AG04449 (cell line): ENCODE measurements around the gene NUP133.

Experiments
- CTCF ChIA-PET: fragments of 350-600 bp; formaldehyde crosslinking; extraction: SDS; loops from one replicate; lab custom pipeline; 2021; ENCODE audit warnings: antibody characterized with exemption; lab: Yijun Ruan, JAX
- POLR2A ChIA-PET: fragments of 400-600, 350-600 bp; formaldehyde crosslinking; extraction: SDS; loops from one replicate; lab custom pipeline; 2020; ENCODE audit warnings: antibody characterized with exemption, inconsistent platforms; lab: Yijun Ruan, JAX
- DNase-seq: peaks from one replicate; pipeline ENCODE4 v3.0.0-alpha.2; 2010; ENCODE audit warnings: low read depth, low spot score
- H3K4me3 ChIP-seq: 2 replicates; pipeline ENCODE4 v1.5.1; 2011; ENCODE audit warnings: low read depth, mild to moderate bottlenecking, control low read depth, low read length
- TF ChIP-seq, protein P1 (sequence below): IDR thresholded peaks from one replicate; pipeline ENCODE4 v1.5.1; 2011; ENCODE audit warnings: mild to moderate bottlenecking, moderate library complexity, low read length, control low read depth, inconsistent platforms; ENCODE audit not compliant: insufficient read depth; ENCODE audit errors: missing control alignments

The NUP133 gene

DNA sequence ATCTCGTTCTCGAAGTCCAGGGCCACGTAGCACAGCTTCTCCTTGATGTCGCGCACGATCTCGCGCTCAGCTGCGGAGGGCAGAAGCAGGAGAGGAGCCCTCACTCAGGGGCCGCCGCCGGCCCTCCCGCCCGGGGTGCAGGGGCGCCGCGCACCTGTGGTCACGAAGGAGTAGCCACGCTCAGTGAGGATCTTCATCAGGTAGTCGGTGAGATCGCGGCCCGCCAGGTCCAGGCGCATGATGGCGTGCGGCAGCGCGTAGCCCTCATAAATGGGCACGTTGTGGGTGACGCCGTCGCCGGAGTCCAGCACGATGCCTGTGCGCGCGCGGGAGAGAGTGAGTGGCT is 76.1 kb downstream of the NUP133 start:
- POLR2A ChIA-PET = no interaction called here
- H3K4me3 ChIP-seq = no peak overlapping the region; the same call in 1 of the 2 replicates
- CTCF ChIA-PET = no interaction called here
- no peak for DNase-seq
- TF ChIP-seq, protein P1, sequence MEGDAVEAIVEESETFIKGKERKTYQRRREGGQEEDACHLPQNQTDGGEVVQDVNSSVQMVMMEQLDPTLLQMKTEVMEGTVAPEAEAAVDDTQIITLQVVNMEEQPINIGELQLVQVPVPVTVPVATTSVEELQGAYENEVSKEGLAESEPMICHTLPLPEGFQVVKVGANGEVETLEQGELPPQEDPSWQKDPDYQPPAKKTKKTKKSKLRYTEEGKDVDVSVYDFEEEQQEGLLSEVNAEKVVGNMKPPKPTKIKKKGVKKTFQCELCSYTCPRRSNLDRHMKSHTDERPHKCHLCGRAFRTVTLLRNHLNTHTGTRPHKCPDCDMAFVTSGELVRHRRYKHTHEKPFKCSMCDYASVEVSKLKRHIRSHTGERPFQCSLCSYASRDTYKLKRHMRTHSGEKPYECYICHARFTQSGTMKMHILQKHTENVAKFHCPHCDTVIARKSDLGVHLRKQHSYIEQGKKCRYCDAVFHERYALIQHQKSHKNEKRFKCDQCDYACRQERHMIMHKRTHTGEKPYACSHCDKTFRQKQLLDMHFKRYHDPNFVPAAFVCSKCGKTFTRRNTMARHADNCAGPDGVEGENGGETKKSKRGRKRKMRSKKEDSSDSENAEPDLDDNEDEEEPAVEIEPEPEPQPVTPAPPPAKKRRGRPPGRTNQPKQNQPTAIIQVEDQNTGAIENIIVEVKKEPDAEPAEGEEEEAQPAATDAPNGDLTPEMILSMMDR = no peak

DNA sequence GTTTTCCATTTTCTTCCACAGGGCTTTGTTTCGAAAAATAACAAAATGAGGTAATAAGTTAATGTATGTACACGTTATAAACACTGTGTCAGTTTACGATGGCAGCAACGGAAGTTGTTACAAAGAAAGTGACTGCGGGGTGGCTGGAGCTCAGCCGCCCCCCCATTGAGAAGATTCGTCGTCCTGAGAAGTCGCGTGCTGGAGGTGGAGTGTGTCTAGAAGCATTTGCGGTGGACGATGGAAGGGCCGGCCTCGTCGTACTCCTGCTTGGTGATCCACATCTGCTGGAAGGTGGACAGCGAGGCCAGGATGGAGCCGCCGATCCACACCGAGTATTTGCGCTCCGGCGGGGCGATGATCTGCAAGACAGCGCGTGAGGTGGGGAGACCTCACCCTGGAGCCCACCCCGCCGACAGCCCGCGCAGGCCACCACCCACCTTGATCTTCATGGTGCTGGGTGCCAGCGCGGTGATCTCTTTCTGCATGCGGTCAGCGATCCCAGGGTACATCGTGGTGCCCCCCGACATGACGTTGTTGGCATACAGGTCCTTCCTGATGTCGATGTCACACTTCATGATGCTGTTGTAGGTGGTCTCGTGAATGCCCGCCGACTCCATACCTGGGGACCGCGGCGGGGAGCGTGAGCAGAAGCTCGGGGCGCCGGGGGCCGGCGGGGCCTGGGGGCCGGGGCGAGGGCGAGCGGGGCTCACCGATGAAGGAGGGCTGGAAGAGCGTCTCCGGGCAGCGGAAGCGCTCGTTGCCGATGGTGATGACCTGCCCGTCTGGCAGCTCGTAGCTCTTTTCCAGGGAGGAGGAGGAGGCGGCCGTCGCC is 76.6 kb downstream of the NUP133 start:
- no peak overlapping the region for H3K4me3 ChIP-seq
- CTCF ChIA-PET = interaction anchor here (0.9 to 1.0 kb wide), 2 partner anchors 9 to 12 kb away, joined by 3 to 4 read pairs; no protein-coding TSS in a partner anchor
- DNase-seq = no peak
- TF ChIP-seq, protein P1 = no peak
- POLR2A ChIA-PET = no interaction called here

DNA sequence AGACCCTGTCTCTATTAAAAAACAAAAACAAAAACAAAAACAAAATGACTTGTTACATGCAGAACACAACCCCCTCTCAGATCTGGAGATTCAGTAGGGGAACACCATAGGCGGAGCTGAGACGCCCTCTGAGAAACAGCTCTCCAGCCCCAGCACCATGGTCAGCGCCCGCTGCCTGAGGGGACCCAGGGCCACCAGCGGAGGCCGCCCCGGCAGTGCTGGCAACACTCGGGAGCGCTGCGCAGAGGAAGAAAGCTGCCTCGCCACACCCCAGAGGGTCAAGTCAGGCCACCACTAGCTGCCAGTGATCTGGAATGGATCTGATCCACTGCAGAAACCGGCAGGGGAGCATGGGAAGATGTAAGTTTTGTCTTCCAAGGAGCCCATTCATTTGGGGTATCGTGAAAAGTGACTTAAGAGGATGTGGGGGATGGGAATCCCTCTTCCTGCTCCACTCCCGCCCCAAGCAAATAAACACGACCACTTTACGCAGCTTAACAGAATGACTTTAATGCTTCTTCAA is 77.3 kb downstream of the NUP133 start:
- DNase-seq = no peak
- TF ChIP-seq, protein P1 = peak; percentile 15
- POLR2A ChIA-PET = no interaction called here
- no peak overlapping the region; the same call in 1 of the 2 replicates for H3K4me3 ChIP-seq
- CTCF ChIA-PET = interaction anchor here (0.9 to 1.0 kb wide), 2 partner anchors 10 to 11 kb away, joined by 3 to 4 read pairs; no protein-coding TSS in a partner anchor

DNA sequence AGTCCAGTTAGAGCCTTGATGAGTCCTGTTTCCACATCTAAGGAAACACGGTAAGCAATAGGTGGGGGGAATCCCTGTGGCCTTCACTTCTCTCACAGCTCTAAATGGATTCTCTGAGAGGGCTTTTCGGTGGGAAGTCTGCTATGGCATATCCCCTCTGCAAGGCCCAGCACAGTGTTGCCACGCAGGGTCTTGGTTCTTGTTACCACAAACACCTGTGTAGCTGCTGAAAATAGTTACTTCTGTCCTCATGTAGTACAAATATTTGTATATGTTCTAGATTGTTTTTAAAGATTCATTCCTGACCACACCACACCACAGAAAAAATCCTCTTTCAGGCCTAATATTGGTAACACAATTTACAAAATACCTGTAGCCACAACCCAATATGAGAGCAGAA is 79.9 kb downstream of the NUP133 start:
- TF ChIP-seq, protein P1 = no peak
- CTCF ChIA-PET = no interaction called here
- no peak for DNase-seq
- H3K4me3 ChIP-seq = no peak overlapping the region
- POLR2A ChIA-PET = no interaction called here

DNA sequence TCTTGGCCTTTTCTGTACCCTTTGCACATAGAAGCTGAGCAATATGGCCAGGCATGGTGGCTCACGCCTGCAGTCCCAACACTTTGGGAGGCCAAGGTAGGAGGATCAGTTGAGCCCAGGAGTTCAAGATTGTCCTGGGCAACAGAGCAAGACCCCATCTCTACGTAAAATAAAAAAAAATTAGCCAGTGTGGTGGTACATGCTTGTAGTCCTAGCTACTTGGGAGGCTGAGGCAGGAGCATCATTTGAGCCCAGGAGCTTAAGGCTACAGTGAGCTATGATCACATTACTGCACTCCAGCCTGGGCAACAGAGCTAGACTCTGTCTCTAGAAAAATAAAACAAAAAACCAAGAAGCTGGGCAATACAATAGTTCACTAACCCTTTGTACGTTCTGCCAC is 80.6 kb downstream of the NUP133 start:
- POLR2A ChIA-PET = no interaction called here
- CTCF ChIA-PET = no interaction called here
- TF ChIP-seq, protein P1 = no peak
- no peak for DNase-seq
- H3K4me3 ChIP-seq = no peak overlapping the region

DNA sequence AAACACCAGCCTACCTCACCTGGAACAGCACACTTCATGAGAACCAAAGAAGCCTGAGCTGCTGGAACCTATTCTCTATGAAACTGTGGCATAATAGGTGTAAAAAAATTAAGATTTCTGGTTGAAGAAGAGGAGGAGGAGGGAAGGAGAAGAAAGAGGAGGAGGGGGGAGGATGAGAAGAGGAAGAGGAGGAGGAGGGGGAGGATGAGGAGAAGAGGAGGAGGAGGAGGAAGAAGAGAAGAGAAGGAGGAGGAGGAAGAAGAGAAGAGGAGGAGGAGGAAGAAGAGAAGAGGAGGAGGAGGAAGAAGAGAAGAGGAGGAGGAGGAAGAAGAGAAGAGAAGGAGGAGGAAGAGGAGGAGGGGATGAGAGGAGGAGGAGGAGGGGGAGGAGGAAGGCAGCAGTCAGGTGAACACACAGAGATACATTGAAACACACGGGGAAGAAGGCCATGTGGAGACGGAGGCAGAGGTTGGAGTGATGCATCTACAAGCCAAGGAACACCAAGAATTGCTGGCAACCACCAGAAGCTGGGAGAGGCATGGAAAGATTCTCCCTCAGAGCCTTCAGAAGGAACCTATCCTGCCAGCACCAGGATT is 82.5 kb downstream of the NUP133 start:
- H3K4me3 ChIP-seq = no peak overlapping the region
- POLR2A ChIA-PET = no interaction called here
- DNase-seq = no peak
- CTCF ChIA-PET = no interaction called here
- TF ChIP-seq, protein P1 = no peak
